Stimulated activated CD8-positive, alpha-beta memory T cell treated with anti-CD3 and anti-CD28 coated beads, Interleukin-12 subunit alpha, Interleukin-12 subunit beta, amount 100 ng/mL, for 4 hours (primary cell): ENCODE data around the gene CELA2A.
"Not testable (repeated sequence)": the region's sequence is repeated elsewhere in the genome, so short reads cannot be mapped to it uniquely, and the experiment has no call there.

Experiments used
- DNase-seq: peaks from one replicate; pipeline ENCODE4 v3.0.0-alpha.2; 2020; ENCODE audit warnings: low read depth

The CELA2A gene

GRCh38 chr1:15500184-15501178 lies 43.9 kb downstream of the CELA2A start:
- DNase-seq = no peak

DNA sequence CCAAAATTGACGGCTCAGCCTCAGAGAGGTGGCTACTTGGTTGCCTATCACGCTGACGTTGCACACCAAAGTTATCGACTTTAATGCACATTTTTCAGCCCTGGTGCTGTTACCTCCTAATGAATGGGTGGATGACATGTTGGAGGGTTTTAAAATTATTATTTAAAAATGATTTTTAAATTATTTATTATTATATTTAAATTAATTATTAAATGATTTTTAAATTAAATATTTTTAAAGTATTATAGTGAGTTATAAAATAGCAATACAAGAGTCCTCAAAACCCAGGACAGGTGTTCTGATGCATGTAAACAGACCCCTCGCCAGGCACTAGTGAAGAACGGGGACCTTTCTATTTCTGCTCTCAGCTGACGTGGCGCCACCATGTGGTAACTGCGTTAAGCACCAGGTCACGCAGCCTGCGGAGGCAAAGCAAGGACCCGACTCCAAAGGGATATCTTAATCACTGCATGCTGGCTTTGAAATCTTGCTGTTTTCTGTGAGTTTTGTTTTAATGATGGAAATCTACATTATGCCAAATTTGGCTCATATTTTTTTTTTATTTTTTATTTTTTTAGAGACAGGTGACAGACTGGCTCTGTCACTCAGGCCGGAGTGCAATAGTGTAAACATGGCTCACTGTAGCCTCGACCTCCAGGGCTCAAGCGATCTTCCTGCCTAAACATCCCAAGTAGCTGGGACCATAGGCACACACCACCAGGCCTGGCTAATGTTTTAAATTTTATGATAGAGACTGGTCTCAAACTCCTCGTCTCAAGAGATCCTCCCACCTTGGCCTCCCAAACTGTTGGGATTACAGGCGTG lies 44.9 kb downstream of the CELA2A start:
- DNase-seq = peak; percentile 10

- DNase-seq = no peak
These were observed 47.9 kb downstream of the CELA2A start for GRCh38 chr1:15504436-15504835.

- no peak for DNase-seq
These were observed 50.3 kb downstream of the CELA2A start for GRCh38 chr1:15506831-15507230.

DNA sequence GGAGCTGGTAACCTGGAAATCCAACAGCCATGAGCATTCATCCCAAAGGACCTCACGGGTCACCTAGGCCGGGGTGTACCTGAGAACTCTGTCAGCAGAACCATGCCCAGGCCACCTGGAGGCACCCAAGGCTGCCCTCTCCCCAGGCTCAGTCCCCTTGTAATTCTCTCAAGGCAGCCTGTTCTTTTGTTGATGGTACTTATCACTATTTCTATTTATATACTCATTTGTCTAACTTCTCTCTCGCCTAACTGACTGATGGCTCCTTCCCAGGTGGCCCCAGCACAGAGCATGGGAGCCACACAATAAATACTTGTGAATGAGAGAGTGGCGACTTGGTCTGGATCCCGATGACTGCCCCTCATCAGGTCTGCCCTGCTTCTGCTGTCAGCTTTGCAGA lies 50.7 kb downstream of the CELA2A start:
- DNase-seq = no peak

DNA sequence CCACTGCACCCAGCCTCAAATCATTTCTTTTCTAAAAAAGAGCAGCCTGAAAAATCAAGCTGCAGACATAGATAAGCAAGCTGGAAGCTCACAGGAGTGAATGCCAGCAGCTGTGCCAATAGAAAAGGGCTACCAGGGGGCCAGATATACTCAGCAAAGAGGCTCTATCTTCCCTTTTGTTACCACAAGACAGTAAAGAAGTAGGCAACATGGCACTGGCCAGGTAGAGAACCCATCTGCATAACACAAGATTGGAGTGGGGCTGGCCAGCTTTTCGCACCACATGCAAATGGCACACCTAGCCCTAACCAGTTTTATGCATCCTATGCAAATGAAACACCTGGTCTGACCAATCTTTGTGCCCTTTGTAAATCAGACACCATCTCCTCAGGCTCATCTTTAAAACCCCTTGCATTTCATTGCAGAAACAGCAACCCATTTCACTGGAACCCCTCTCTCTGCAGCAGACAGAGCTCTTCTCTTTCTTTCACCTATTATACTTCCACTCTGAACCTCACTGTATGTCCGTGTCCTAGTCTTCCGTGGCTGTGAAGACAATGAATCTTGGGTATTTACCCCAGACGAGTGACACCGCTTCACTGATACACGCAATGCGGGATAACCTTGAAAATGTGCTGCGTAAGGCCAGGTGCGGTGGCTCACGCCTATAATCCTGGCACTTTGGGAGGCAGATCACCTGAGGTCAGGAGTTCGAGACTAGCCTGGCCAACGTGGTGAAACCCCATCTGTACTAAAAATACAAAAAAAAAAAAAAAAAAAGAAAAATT lies 52.4 kb downstream of the CELA2A start:
- no peak for DNase-seq

- DNase-seq = no peak
These were observed 53.1 kb downstream of the CELA2A start for GRCh38 chr1:15509586-15509985.

- no peak for DNase-seq
These were observed 54.3 kb downstream of the CELA2A start for GRCh38 chr1:15510611-15511405.

- no peak for DNase-seq
These were observed 56.7 kb downstream of the CELA2A start for GRCh38 chr1:15513192-15513591.

DNA sequence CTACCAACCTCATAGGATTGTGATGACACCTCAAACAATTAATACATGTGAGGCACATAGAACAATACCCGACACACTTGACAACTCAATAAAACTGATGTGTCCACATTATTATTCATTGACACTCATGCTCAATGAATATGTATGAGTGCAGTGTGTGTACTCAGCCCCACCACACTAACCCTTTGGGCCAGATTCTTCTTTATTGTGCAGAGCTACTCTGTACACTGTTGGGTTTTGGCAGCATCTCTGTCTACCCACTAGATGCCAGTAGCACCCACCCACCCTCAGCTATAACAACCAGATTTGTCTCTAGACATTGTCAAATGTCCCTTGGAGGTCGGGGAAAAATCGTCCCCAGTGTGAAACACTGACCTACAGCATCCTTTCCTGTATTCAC lies 57.4 kb downstream of the CELA2A start:
- DNase-seq = no peak

GRCh38 chr1:15514557-15514956 lies 58.0 kb downstream of the CELA2A start:
- DNase-seq = not testable (repeated sequence)

GRCh38 chr1:15515022-15515663 lies 58.6 kb downstream of the CELA2A start:
- DNase-seq = no peak

- no peak for DNase-seq
These were observed 63.1 kb downstream of the CELA2A start for GRCh38 chr1:15519625-15520024.

- not testable (repeated sequence) for DNase-seq
These were observed 64.8 kb downstream of the CELA2A start for GRCh38 chr1:15521206-15521906.
